Activated T-cell treated with anti-CD3 and anti-CD28 coated beads, Interleukin-2, amount 50 U/mL, for 4 hours (primary cell): ENCODE measurements around the gene FNDC1. TPM values are rescaled to one million over a fixed set of nuclear protein-coding genes. Genes with fewer than 3 reads are reported as not detected.

Experiments
- ATAC-seq, 2 donors: fragments of 200-7000 bp; cut with Tn5 transposase; one replicate each; pipeline ENCODE4 v1.10.0; 2021
- DNase-seq: peaks from one replicate; pipeline ENCODE4 v3.0.0-alpha.2; 2020
- H3K27me3 Mint-ChIP-seq: one replicate; pipeline ENCODE4 v1.8.0; 2021; ENCODE audit warnings: low read depth, mixed read lengths
- H3K36me3 Mint-ChIP-seq: one replicate; pipeline ENCODE4 v1.8.0; 2022; ENCODE audit warnings: mixed read lengths; ENCODE audit not compliant: insufficient read depth
- H3K4me1 Mint-ChIP-seq: one replicate; pipeline ENCODE4 v1.8.0; 2021; ENCODE audit warnings: low read depth, mixed read lengths
- H3K4me3 Mint-ChIP-seq: one replicate; pipeline ENCODE4 v1.8.0; 2021; ENCODE audit warnings: mild to moderate bottlenecking, moderate library complexity, mixed read lengths
- H3K9me3 Mint-ChIP-seq: one replicate; pipeline ENCODE4 v1.8.0; 2021; ENCODE audit warnings: mixed read lengths
- total RNA-seq, 3 donors: library from RNA; stranded (reverse); gene quantifications; one replicate each; pipeline ENCODE4 v1.2.1, GENCODE V29; 2021

The FNDC1 gene
- total RNA-seq, 3 donors from 2014 or later: 0.03 TPM; not detected in 2

GRCh38 chr6:159304641-159305040 is 135.4 kb downstream of the FNDC1 start:
- Mint-ChIP-seq H3K9me3 (no peaks in the 10 kb centered on the region), H3K27me3 (peaks cover 12% of the 10 kb centered on the region), H3K4me1 (no peaks in the 10 kb centered on the region), H3K36me3 (no peaks in the 10 kb centered on the region), H3K4me3 (no peak overlapping the region)
- ATAC-seq (no peak), DNase-seq (no peak)

- H3K4me3 Mint-ChIP-seq: no peak overlapping the region
- no peaks in the 10 kb centered on the region for H3K36me3 Mint-ChIP-seq
- H3K27me3 Mint-ChIP-seq: peaks cover 12% of the 10 kb centered on the region
- DNase-seq (no peak), ATAC-seq (no peak)
- H3K9me3 Mint-ChIP-seq: no peaks in the 10 kb centered on the region
- H3K4me1 Mint-ChIP-seq: no peaks in the 10 kb centered on the region
Measured at GRCh38 chr6:159305159-159305558, 136.0 kb downstream of the FNDC1 start.

- DNase-seq (no peak), ATAC-seq (no peak)
- Mint-ChIP-seq H3K9me3 (no peaks in the 10 kb centered on the region), H3K27me3 (peaks cover 12% of the 10 kb centered on the region), H3K4me1 (no peaks in the 10 kb centered on the region), H3K4me3 (no peak overlapping the region), H3K36me3 (no peaks in the 10 kb centered on the region)
Measured at GRCh38 chr6:159305804-159306537, 136.8 kb downstream of the FNDC1 start.

- ATAC-seq (no peak), DNase-seq (no peak)
- Mint-ChIP-seq H3K4me3 (no peak overlapping the region), H3K9me3 (no peaks in the 10 kb centered on the region), H3K27me3 (peaks cover 12% of the 10 kb centered on the region), H3K36me3 (no peaks in the 10 kb centered on the region), H3K4me1 (no peaks in the 10 kb centered on the region)
Measured at GRCh38 chr6:159307246-159307790, 138.1 kb downstream of the FNDC1 start.

GRCh38 chr6:159308198-159308597 is 139.0 kb downstream of the FNDC1 start:
- ATAC-seq (no peak), DNase-seq (no peak)
- Mint-ChIP-seq H3K9me3 (no peaks in the 10 kb centered on the region), H3K4me1 (no peaks in the 10 kb centered on the region), H3K36me3 (no peaks in the 10 kb centered on the region), H3K4me3 (no peak overlapping the region), H3K27me3 (peaks cover 9% of the 10 kb centered on the region)

- no peak overlapping the region for H3K4me3 Mint-ChIP-seq
- H3K36me3 Mint-ChIP-seq: no peaks in the 10 kb centered on the region
- H3K4me1 Mint-ChIP-seq: no peaks in the 10 kb centered on the region
- ATAC-seq: no peak
- no peak for DNase-seq
- peaks cover 5% of the 10 kb centered on the region for H3K27me3 Mint-ChIP-seq
- H3K9me3 Mint-ChIP-seq: no peaks in the 10 kb centered on the region
Measured at GRCh38 chr6:159309723-159310122, 140.5 kb downstream of the FNDC1 start.

- Mint-ChIP-seq H3K36me3 (no peaks in the 10 kb centered on the region), H3K4me1 (no peaks in the 10 kb centered on the region), H3K27me3 (peaks cover 2% of the 10 kb centered on the region), H3K4me3 (no peak overlapping the region), H3K9me3 (no peaks in the 10 kb centered on the region)
- ATAC-seq (no peak), DNase-seq (no peak)
Measured at GRCh38 chr6:159311618-159312017, 142.4 kb downstream of the FNDC1 start.

- DNase-seq: no peak
- no peak for ATAC-seq
- Mint-ChIP-seq H3K9me3 (no peaks in the 10 kb centered on the region), H3K4me3 (no peak overlapping the region), H3K36me3 (no peaks in the 10 kb centered on the region), H3K27me3 (peaks cover 2% of the 10 kb centered on the region), H3K4me1 (no peaks in the 10 kb centered on the region)
Measured at GRCh38 chr6:159312206-159312605, 143.0 kb downstream of the FNDC1 start.

- no peaks in the 10 kb centered on the region for H3K36me3 Mint-ChIP-seq
- peaks cover 2% of the 10 kb centered on the region for H3K27me3 Mint-ChIP-seq
- ATAC-seq (no peak), DNase-seq (no peak)
- no peaks in the 10 kb centered on the region for H3K4me1 Mint-ChIP-seq
- no peaks in the 10 kb centered on the region for H3K9me3 Mint-ChIP-seq
- H3K4me3 Mint-ChIP-seq: no peak overlapping the region
Measured at GRCh38 chr6:159313018-159313417, 143.8 kb downstream of the FNDC1 start.

- Mint-ChIP-seq H3K36me3 (no peaks in the 10 kb centered on the region), H3K9me3 (no peaks in the 10 kb centered on the region), H3K27me3 (peaks cover 10% of the 10 kb centered on the region), H3K4me1 (no peaks in the 10 kb centered on the region), H3K4me3 (no peak overlapping the region)
- ATAC-seq (no peak), DNase-seq (no peak)
Measured at GRCh38 chr6:159315562-159315961, 146.4 kb downstream of the FNDC1 start.

GRCh38 chr6:159317430-159317829 is 148.2 kb downstream of the FNDC1 start:
- H3K9me3 Mint-ChIP-seq: no peaks in the 10 kb centered on the region
- no peak for DNase-seq
- no peak overlapping the region for H3K4me3 Mint-ChIP-seq
- no peaks in the 10 kb centered on the region for H3K36me3 Mint-ChIP-seq
- no peak for ATAC-seq
- H3K4me1 Mint-ChIP-seq: no peaks in the 10 kb centered on the region
- H3K27me3 Mint-ChIP-seq: peaks cover 15% of the 10 kb centered on the region

GRCh38 chr6:159321267-159321666 is 152.1 kb downstream of the FNDC1 start:
- no peak for ATAC-seq
- Mint-ChIP-seq H3K4me3 (no peak overlapping the region), H3K4me1 (no peaks in the 10 kb centered on the region), H3K9me3 (no peaks in the 10 kb centered on the region), H3K27me3 (peaks cover 18% of the 10 kb centered on the region), H3K36me3 (no peaks in the 10 kb centered on the region)
- no peak for DNase-seq

Other genes with a start within 250 kb of the FNDC1 start
- 1 to 10 TPM; 1.6 to 2.1 (median 1.7) TPM for gene RSPH3, start 169.2 kb upstream of the FNDC1 start, total RNA-seq
- 100 to 1,000 TPM; 120 to 132 (median 130) TPM for gene TAGAP, start 124.4 kb upstream of the FNDC1 start, total RNA-seq